Measurements from ENCODE around the gene PUM2.

The PUM2 gene

DNA sequence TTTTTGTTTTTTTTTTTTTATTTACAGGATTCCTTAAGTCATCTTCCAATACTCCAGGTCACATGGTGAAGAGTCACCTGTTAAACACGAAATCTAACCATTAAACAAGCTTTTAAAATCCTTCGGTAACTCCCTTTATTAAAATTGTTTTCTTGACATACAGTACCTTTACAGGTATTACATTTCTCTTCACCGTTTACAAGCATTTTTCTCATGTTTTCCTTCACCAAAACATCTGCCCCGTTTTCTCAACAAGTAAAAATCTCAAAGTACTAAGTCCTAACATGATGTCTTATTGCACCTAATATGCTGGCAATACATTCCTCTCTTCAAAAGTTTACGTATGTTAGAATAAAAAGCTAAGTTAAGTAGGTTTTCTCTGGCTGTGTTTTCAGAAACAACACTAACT, 1.1 kb downstream of the PUM2 start:
- in situ Hi-C loops (cut with MboI; ENCODE audit: low sequenced_read_pairs) = no loop called here

DNA sequence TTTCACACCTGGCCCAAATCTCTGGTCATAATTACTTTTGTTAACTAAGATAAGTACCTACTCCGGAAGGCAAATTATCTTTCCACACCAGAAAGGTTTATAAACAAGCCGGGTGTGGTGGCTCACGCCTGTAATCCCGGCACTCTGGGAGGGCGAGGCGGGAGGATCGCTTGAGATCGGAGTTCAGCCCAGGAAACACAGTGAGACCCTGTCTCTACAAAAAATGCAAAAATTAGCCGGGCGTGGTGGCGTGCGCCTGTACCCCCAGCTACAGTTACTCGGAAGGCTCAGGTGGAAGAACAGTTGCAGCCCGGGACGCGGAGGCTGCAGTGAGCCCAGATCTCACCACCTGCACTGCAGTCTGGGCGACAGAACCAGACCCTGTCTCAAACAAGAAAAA, 2.1 kb downstream of the PUM2 start:
- in situ Hi-C loops (cut with MboI; ENCODE audit: low sequenced_read_pairs) = no loop called here

DNA sequence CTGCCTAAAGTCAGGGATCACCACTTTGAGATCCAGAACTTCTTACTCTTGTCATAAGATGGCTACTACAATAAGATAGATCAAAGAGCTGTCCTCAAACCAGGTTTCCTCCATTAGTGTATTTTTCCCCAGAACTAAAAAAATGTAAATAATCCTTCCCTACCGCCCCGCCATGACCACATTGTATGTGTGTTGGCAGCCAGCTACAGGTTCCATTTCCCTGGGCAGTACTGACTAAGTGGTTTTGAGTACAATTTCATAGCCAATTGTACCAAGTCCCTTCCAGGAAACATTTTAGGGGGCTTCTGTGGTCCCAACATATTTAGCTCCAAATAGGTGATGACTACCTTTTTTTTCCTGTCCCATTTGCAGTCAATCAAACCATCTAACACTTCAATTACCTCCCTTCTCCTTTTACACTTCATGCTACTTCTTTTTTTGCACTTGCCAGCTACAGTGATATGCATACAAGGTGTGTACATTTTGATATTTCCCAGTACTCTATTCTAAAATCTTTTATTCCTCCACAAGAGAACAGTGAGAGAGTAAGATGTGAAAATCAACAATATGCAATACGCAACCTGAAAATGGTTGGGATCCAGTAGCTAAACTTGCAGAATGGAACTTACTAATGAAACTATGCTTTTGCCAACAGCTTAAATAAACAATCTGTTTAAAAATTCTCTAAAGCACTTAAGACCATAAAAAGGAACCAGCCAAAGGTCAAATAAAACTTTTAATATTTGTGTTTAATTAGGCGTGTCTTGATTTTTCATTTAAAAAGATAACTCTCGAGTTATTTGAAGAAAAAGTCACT, 3.9 kb downstream of the PUM2 start:
- in situ Hi-C loops (cut with MboI; ENCODE audit: low sequenced_read_pairs) = no loop called here

DNA sequence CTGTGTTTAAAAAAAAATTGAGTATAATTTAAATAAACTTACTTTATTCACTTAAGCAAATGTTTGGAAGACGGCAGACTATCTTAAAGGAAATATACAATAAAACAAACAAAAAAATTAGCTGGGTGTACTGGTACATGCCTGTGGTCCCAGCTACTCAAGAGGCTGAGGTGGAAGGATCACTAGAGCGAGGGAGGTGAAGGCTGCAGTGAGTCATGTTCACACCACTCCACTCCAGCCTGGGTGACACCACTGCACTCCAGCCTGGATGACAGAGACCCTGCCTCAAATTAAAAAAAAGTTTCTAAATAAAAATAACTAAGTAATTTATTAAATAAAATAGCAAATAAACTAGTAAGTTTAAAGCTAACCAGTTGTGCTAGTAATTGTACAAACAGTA, 7.5 kb downstream of the PUM2 start:
- in situ Hi-C loops (cut with MboI; ENCODE audit: low sequenced_read_pairs) = no loop called here

DNA sequence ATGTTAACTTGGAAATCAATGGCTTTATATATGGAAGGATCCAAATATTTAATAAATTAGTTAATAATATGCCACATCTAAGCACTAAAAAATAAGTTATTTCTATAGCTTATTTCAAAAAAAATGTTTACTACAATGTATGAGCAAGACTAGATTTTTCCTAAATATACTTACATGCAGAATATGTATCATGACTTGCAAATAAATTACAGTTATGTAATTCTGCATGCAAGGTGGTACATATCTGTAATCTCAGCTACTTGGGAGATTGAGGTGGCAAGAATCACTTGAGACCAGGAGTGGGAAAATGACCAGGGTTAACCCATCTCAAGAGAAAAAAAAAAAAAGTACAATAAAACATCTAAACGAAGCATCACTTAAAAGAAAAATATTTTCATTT, 11.6 kb downstream of the PUM2 start:
- in situ Hi-C loops (cut with MboI; ENCODE audit: low sequenced_read_pairs) = no loop called here

DNA sequence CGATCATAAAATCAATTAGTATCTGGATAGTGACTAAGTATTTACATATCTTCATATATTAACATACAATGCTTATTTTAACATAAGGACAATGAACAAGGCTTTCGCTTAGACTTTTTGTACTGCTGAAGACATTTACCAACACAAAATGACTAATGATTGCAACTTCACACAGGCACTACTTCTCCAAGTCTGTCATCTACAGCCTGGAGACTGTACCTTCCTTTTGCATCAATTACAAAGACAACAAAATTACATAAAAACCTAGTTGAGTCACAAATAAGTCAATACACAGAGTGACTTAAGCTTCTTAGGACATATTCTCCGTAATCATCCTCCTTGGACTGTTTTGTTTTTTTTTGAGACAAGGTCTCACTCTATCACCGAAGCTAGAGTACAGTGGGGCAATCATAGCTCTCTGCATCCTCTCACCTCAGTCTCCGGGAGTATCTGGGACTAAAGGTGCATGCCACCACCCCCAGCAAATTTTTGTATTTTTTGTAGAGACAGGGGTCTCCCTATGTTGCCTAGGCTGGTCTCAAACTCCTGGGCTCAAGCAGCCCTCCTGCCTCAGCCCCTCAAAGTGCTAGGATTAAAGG, 15.9 kb downstream of the PUM2 start:
- in situ Hi-C loops (cut with MboI; ENCODE audit: low sequenced_read_pairs) = no loop called here

DNA sequence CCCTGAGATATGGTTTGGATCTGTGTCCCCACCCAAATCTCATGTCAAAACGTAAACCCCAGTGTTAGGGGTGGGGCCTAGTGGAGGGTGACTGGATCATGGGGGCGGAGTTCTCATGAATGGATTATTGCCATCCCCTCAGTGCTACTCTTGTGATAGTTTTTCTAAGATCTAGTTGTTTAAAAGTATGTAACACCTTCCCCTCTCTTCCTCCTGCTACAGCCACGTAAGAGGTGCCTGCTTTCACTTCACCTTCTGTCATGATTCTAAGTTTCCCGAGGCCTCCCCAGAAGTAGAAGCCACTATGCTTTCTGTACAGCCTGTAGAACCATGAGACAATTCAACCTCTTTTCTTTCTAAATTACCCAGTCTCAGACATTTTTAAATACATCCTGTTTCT, 16.9 kb downstream of the PUM2 start:
- in situ Hi-C loops (cut with MboI; ENCODE audit: low sequenced_read_pairs) = no loop called here

DNA sequence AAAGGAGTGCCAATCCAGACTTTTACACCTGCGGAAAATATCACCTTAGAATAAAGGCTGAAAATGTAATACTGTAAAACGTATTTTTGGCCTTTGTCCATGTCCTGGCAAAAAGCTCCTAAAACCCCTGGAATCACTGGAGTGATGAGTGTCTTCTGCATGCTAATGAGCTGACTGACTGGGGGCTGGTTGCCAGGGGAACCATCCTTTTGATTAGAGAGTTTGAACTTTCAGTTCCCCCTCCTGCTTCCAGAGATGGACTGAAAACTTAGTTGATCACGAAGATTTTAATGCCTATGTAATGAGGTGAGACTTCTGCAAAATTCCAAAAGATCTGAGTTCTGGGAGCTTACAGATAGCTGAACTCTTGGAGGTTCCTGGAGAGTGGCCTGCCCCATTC, 20.5 kb downstream of the PUM2 start:
- in situ Hi-C loops (cut with MboI; ENCODE audit: low sequenced_read_pairs) = no loop called here

DNA sequence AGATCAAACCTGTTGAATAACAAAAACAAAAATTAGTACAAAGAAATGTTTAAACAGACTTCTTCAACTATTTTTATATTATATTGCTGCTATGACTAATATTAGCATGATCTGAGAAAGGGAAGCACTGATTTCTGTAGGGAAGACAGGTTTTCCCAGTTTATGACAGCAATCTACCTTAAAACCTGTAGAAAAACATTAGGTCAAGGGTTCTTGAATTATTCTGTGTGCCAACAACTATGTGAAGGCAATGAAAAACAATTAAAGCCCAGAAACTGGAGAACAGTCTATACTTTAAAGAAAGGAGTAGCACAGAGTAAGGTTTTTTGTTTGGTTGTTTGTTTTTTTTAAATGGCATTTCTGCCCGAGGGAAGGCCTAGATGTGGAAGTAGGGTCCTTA, 23.3 kb downstream of the PUM2 start:
- in situ Hi-C loops (cut with MboI; ENCODE audit: low sequenced_read_pairs) = no loop called here

DNA sequence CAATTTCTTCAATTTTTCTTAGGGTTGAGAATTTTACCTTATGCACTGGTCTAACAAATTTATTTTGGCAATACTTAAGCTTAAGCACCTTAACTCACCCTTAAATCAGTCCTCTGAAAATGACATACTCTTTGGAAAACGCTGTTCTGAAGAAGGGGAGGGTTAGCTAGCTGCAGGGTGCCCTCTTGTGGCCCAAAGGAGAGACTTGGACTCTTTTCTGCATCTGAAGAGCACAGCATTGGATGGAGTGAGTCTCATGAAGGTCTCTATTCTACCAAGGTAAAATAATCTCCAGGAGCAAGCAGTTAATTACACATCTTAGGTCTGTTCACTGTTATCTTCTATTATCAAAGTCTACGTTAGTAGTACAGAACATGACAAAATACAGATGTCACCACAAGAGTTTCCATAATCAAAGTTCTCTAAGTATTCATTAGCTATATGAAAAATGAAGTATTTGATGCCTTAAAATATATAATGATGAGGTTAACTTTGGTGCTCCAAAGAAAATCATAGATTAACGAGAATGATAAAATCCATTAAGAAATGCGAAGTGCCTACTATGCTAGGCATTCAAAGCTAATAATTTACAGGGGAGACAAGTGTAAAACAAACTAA, 24.4 kb downstream of the PUM2 start:
- in situ Hi-C loops (cut with MboI; ENCODE audit: low sequenced_read_pairs) = no loop called here

DNA sequence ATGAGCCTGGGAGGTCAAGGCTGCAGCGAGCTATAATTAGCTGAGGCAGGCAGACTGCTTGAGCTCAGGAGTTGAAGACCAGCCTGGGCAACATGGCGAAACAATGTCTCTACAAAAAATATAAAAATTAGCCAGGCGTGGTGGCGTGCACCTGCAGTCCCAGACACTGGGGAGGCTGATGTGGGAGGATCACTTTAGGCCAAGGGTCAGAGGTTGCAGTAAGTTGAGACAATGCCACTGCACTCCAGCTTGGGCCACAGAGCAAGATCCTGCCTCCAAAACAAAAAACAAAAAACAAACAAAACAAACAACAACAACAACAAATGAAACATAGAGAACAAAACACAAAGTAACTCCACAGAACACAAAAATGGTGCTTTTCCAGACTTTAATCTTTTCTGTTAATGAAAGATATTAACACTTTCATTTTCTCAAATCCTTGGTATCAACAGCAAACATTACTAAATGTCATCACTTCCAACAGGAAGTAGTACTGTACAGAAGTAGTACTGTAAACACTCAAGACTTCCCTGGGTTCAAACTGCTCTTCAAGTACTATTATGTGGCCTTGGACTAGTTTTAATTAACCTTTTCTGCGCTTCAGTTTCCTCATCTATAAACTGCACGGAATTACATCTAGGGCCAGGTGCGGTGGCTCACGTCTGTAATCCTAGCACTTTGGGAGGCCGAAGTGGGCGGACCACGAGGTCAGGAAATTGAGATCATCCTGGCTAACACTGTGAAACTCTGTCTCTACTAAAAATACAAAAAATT, 27.9 kb downstream of the PUM2 start:
- in situ Hi-C loops (cut with MboI; ENCODE audit: low sequenced_read_pairs) = no loop called here

DNA sequence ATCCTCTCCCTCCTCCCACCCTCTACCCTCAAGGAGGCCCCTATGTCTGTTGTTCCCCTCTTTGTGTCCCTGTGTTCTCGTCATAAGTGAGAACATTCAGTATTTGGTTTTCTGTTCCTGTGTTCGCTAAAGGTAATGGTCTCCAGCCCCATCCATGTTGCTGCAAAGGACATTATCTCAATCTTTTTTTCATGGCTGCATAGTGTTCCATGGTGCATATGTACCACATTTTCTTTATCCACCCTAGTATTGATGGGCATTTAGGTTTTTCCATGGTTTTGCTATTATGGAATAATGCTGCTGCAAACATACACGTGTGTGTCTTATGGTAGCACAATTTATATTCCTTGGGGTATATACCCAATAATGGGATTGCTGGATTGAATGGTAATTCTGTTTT, 33.0 kb downstream of the PUM2 start:
- in situ Hi-C loops (cut with MboI; ENCODE audit: low sequenced_read_pairs) = no loop called here

DNA sequence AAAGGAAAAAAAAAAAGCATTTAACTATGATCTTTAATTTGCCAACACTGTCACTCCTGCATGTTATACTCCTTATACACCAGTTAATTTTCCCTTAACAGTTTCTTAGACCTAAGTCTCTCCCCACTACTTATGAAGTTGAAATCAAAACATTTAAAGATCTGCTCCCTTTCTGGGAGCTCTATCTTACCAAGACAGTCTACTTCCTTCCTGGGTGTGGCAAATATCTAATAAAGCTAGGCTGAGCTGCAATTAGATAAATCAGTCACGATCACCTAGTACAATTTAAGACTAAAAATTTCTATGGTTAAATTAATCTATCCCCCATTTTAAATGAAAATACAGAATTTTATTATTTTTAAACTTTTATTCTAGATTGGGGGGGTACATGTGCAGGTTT, 33.4 kb downstream of the PUM2 start:
- in situ Hi-C loops (cut with MboI; ENCODE audit: low sequenced_read_pairs) = no loop called here

DNA sequence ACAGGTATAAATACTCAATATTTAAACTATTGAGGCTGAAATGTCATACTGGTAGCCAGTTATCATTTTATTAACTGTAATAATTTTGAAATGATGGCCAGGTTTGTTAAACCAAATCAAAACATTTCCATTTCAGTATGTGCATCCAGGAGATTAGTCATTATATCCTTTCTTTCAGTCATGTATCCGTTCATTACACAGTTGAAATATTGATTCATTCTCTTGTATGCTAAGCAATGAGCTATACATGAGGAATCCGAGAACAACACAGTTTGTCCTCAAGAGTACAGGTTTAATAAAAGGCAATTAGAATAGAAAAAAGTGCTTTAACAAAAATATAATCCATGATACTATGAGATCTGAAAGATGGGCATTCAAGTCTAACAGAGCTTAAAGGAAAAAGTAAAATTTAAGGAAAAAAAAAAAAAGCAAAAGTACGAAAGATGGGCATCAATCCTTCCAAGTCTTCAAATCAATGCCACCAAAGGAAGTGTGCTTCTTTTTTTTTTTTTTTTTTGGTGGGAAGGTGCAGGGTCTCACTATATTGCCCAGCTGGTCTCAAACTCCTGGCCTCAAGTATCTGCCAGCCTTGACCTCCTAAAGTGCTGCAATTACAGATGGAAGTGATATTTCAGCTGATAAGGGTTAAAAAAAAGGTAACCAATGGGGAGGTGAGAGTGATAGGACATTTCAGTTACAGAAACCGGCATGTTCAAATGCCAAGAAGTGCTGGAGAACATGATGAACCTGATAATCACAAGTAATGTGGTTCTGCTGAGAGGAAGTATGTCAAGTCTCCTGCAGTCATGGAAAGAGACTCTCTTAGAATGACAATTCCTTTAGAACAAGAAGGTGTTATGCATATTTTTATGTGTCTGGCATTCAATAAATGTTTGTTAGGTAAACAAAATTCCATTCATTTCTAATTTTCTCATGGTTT, 35.8 kb downstream of the PUM2 start:
- in situ Hi-C loops (cut with MboI; ENCODE audit: low sequenced_read_pairs) = no loop called here

DNA sequence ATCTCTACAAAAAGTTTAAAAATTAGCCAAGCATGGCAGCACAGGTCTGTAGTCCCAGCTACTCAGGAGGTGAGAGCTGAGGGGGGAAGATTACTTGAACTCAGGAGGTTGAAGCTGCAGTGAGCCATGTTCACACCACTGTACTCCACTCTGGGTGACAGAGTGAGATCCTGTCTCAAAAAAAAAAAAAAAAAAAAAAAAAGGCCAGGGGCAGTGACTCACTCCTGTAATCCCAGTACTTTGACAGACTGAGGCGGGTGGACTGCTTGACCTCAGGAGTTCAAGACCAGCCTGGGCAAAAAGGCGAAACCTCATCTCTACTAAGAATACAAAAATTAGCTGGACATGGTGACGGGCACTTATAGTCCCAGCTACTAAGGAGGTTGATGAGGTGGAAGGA, 37.0 kb downstream of the PUM2 start:
- in situ Hi-C loops (cut with MboI; ENCODE audit: low sequenced_read_pairs) = no loop called here

DNA sequence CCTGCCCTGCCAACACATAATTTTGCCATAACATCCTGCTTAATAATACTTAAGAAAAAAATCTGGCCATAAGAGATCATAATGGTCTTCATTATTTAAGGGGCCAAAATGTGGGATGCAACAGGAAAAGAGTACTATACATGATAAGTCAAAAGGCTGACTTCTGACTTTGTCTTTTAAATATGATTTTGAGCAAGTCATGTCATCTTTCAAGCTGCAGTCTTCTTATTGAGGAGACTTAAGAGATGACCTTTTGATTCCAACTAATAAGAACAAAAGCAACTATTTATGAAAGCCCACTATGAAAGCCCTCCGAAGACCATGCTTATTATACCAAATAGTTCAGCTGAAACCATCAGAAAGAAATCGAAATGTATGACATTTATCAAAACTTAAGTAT, 41.6 kb downstream of the PUM2 start:
- in situ Hi-C loops (cut with MboI; ENCODE audit: low sequenced_read_pairs) = no loop called here

DNA sequence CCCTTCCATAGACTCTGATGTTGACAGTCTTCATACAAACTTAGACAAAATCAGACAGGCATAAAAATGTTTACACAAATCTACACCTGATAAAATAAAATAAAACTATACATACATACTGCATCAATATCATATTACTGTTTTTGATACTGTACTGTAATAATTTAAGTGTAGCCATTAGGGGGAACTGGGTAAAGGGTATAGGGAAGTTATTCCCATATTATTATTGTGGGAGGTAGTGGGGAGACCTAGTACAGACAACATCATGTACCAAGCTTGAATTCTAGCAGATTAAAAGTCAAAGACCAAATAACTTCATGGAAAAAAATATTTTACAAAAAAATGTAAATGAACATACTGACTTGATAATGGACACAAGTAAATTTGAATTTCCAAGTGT, 43.3 kb downstream of the PUM2 start:
- in situ Hi-C loops (cut with MboI; ENCODE audit: low sequenced_read_pairs) = no loop called here

DNA sequence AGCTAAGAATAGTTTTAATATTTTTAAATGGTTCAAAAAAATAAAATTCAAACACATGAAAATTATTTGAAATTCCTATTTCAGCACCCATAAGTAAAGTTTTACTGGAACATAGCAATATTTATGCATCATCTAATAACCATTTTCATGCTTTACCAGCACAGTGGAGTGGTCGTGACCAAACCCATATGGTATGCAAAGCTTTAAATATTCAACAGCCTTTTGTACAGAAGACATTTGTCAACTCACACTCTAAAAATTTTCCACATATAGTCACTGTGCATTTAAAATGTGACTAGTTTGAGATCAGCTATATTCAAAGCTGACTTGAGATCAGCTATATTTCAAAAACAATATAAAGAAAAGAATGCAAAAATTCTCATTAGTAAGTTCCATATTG, 46.2 kb downstream of the PUM2 start:
- in situ Hi-C loops (cut with MboI; ENCODE audit: low sequenced_read_pairs) = no loop called here

DNA sequence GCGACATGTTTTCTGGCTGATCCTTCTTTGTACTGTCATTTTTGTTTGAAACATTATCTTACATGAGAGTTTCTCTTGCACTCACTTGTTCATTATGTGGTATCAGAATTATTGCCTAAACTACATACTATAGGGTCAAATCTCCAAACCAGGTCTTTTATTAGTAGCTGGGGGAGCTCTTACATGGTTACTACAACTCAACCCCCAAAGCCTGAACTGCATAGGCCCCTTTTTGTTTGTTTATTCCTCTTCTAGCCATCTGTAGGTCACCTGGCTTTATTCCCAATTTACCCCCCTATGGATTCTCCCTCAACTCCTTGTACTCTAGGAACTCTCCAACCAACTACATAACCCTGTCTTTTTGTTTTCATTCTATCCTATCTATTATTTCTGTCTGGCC, 46.7 kb downstream of the PUM2 start:
- in situ Hi-C loops (cut with MboI; ENCODE audit: low sequenced_read_pairs) = no loop called here

DNA sequence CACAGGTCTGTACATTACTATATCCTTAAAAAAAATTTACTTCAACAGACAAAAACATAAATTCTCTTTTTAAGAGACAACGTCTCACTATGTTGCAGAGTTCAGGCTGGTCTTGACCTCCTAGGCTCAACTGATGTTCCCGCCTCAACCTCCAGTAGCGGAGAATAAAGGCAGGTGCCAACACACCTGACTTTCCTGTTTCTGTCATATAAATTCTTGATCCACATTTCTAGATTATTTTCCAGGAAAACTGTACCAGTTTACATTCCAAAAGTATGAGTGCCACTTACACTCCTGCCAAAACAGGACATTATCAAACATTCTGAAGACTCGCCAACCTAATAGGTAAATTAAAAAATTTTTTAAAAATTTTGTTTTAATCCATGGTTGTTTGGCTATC, 48.6 kb downstream of the PUM2 start:
- in situ Hi-C loops (cut with MboI; ENCODE audit: low sequenced_read_pairs) = no loop called here

DNA sequence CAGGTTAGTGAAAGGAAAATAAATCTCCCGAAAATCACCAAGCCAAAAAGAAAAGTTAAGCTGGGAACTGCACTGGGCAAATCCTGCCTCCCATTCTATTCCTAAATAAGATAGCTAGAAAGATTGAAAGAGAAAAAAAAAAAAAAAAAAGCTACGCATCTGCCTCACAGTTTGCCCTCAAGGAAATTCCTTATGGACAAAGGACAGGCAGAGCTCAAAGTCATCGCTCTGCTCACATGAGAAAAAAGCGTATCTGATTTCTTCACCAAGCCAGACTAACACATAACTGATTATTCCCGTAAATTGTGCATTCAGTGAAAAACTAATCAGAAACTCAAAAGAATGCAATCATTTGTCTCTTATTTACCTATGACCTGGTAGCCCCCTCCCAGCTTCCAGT, 50.0 kb downstream of the PUM2 start:
- in situ Hi-C loops (cut with MboI; ENCODE audit: low sequenced_read_pairs) = no loop called here

Measured in HL-60/S4 treated with retinoic acid at 250 ng/mL for 4 days and 3 days (cell line).